IMR-90 (cell line): Measurements from ENCODE around the gene PLEKHA8. TPM values are rescaled to one million over a fixed set of nuclear protein-coding genes. Genes with fewer than 3 reads are reported as not detected.

Source experiments
- ATAC-seq: fragments of 200-7000 bp; cut with Tn5 transposase; 2 replicates; pipeline ENCODE4 v1.9.1; 2020; ENCODE audit warnings: low read depth, mild to moderate bottlenecking, moderate library complexity
- BruUV-seq: library from RNA; stranded (reverse); fragments of 400-500 nt; replicated peaks from 2 replicates; lab custom pipeline; 2021; lab: Mats Ljungman, UMichigan
- CTCF ChIA-PET: fragments of 300-600 bp; formaldehyde crosslinking; extraction: SDS; loops from one replicate; lab custom pipeline; 2021; ENCODE audit warnings: antibody characterized with exemption; lab: Yijun Ruan, JAX
- POLR2A ChIA-PET: fragments of 300-600 bp; sonication (Branson Sonifier 250); formaldehyde crosslinking; loops from one replicate; lab custom pipeline; 2022; ENCODE audit warnings: antibody characterized with exemption; ENCODE audit not compliant: unreplicated experiment; lab: Charles Lee
- DNase-seq: peaks from one replicate; pipeline ENCODE4 v3.0.0; 2013
- H2AFZ ChIP-seq: replicated peaks from 2 replicates; pipeline ENCODE3; 2013; ENCODE audit warnings: low read length, mild to moderate bottlenecking; ENCODE audit not compliant: poor library complexity
- H2AK5ac ChIP-seq: 2 replicates; pipeline ENCODE4 v1.6.1; 2013; ENCODE audit warnings: low read depth, low read length, inconsistent platforms
- H2AK9ac ChIP-seq: replicated peaks from 2 replicates; pipeline ENCODE3; 2013; ENCODE audit warnings: mild to moderate bottlenecking, low read depth, low read length, moderate library complexity; ENCODE audit not compliant: poor library complexity
- H2BK120ac ChIP-seq: 2 replicates; pipeline ENCODE4 v1.6.1; 2013; ENCODE audit warnings: low read depth, low read length, inconsistent platforms
- H2BK15ac ChIP-seq: 3 replicates; pipeline ENCODE4 v1.6.1; 2013; ENCODE audit warnings: low read depth, low read length, inconsistent platforms
- H2BK20ac ChIP-seq: 2 replicates; pipeline ENCODE4 v1.6.1; 2013; ENCODE audit warnings: low read depth, mild to moderate bottlenecking, inconsistent platforms, low read length, moderate library complexity
- H2BK5ac ChIP-seq: 2 replicates; pipeline ENCODE4 v1.6.1; 2013; ENCODE audit warnings: mild to moderate bottlenecking, low read depth, low read length, inconsistent platforms; ENCODE audit not compliant: poor library complexity, severe bottlenecking
- H3K14ac ChIP-seq: replicated peaks from 2 replicates; pipeline ENCODE4 v1.6.1; 2013; ENCODE audit warnings: low read depth, low read length, inconsistent platforms
- H3K18ac ChIP-seq: 2 replicates; pipeline ENCODE4 v1.6.1; 2013; ENCODE audit warnings: low read depth, low read length, control low read depth
- H3K23ac ChIP-seq: 2 replicates; pipeline ENCODE4 v1.6.1; 2013; ENCODE audit warnings: low read depth, low read length, inconsistent platforms
- H3K27ac ChIP-seq: 2 replicates; pipeline ENCODE4 v1.5.1; 2013; ENCODE audit warnings: mild to moderate bottlenecking, control low read depth, low read length; ENCODE audit not compliant: insufficient read depth
- H3K27me3 ChIP-seq: 2 replicates; pipeline ENCODE4 v1.6.1; 2013; ENCODE audit warnings: low read length; ENCODE audit not compliant: control insufficient read depth, insufficient read depth
- H3K36me3 ChIP-seq: 2 replicates; pipeline ENCODE4 v1.6.1; 2013; ENCODE audit warnings: low read length, mixed read lengths; ENCODE audit not compliant: control insufficient read depth, insufficient read depth
- H3K4ac ChIP-seq: 2 replicates; pipeline ENCODE4 v1.6.1; 2013; ENCODE audit warnings: low read depth, low read length, inconsistent platforms
- H3K4me1 ChIP-seq: 2 replicates; pipeline ENCODE4 v1.6.1; 2013; ENCODE audit warnings: low read length, mixed read lengths; ENCODE audit not compliant: control insufficient read depth, insufficient read depth
- H3K4me2 ChIP-seq: 2 replicates; pipeline ENCODE4 v1.6.1; 2013; ENCODE audit warnings: low read depth, mild to moderate bottlenecking, control low read depth, low read length, moderate library complexity
- H3K4me3 ChIP-seq: 2 replicates; pipeline ENCODE4 v1.5.1; 2013; ENCODE audit warnings: low read depth, mild to moderate bottlenecking, control low read depth, low read length, moderate library complexity; ENCODE audit not compliant: insufficient read depth
- H3K56ac ChIP-seq: 2 replicates; pipeline ENCODE4 v1.6.1; 2013; ENCODE audit warnings: low read length, inconsistent platforms; ENCODE audit not compliant: insufficient read depth; ENCODE audit errors: extremely low read depth
- H3K79me1 ChIP-seq, 2 experiments: 2 replicates each; pipeline ENCODE4 v1.6.1; 2013; ENCODE audit warnings: low read length in 2 of 2, inconsistent platforms in 1 of 2, low read depth in 1 of 2
- H3K9ac ChIP-seq: 2 replicates; pipeline ENCODE4 v1.6.1; 2013; ENCODE audit warnings: low read depth, low read length, control low read depth
- H3K9me1 ChIP-seq: 2 replicates; pipeline ENCODE4 v1.6.1; 2013; ENCODE audit warnings: low read length, inconsistent platforms; ENCODE audit not compliant: insufficient read depth
- H3K9me3 ChIP-seq: 2 replicates; pipeline ENCODE4 v1.6.1; 2013; ENCODE audit warnings: low read length; ENCODE audit not compliant: control insufficient read depth, insufficient read depth
- H4K20me1 ChIP-seq: 2 replicates; pipeline ENCODE4 v1.6.1; 2013; ENCODE audit warnings: low read length, inconsistent platforms; ENCODE audit not compliant: insufficient read depth
- H4K5ac ChIP-seq: 2 replicates; pipeline ENCODE4 v1.6.1; 2013; ENCODE audit warnings: mild to moderate bottlenecking, low read depth, low read length, control low read depth
- H4K8ac ChIP-seq, 2 experiments: 2 replicates each; pipeline ENCODE4 v1.6.1; 2013; ENCODE audit warnings: low read depth in 2 of 2, low read length in 2 of 2, control low read depth in 1 of 2, inconsistent platforms in 1 of 2
- H4K91ac ChIP-seq: 2 replicates; pipeline ENCODE4 v1.6.1; 2013; ENCODE audit warnings: low read depth, low read length, inconsistent platforms; ENCODE audit not compliant: insufficient read depth
- BHLHE40 ChIP-seq: fragments of 150-350 bp; IDR thresholded peaks from 2 replicates; pipeline ENCODE4 v1.6.1; 2016; ENCODE audit warnings: mild to moderate bottlenecking, low read depth, low read length
- CHD1 ChIP-seq: IDR thresholded peaks from 2 replicates; pipeline ENCODE4 v1.6.1; 2012; ENCODE audit warnings: low read depth, low read length, improper control_type of control experiment
- FOS ChIP-seq: fragments of 150-350 bp; IDR thresholded peaks from 2 replicates; pipeline ENCODE4 v1.6.1; 2016; ENCODE audit warnings: low read depth, low read length
- MAFK ChIP-seq: IDR thresholded peaks from 2 replicates; pipeline ENCODE4 v1.6.1; 2012; ENCODE audit warnings: low read depth, low read length, improper control_type of control experiment
- MAZ ChIP-seq: IDR thresholded peaks from 2 replicates; pipeline ENCODE4 v1.6.1; 2012; ENCODE audit warnings: low read depth, mild to moderate bottlenecking, low read length, improper control_type of control experiment, moderate library complexity, borderline replicate concordance
- MXI1 ChIP-seq: IDR thresholded peaks from 2 replicates; pipeline ENCODE4 v1.6.1; 2012; ENCODE audit warnings: low read depth, mild to moderate bottlenecking, low read length, moderate library complexity, borderline replicate concordance
- NFE2L2 ChIP-seq: fragments of 150-350 bp; IDR thresholded peaks from 2 replicates; pipeline ENCODE4 v1.6.1; 2016; ENCODE audit warnings: low read depth, mild to moderate bottlenecking, low read length
- POLR2A ChIP-seq: IDR thresholded peaks from 2 replicates; pipeline ENCODE4 v1.6.1; 2012; ENCODE audit warnings: mild to moderate bottlenecking, low read depth, low read length
- RAD21 ChIP-seq: IDR thresholded peaks from 2 replicates; pipeline ENCODE4 v1.6.1; 2012; ENCODE audit warnings: low read length, improper control_type of control experiment
- RCOR1 ChIP-seq: IDR thresholded peaks from 2 replicates; pipeline ENCODE4 v1.6.1; 2012; ENCODE audit warnings: mild to moderate bottlenecking, low read length, improper control_type of control experiment; ENCODE audit not compliant: insufficient replicate concordance
- RFX5 ChIP-seq: IDR thresholded peaks from 2 replicates; pipeline ENCODE4 v1.8.0; 2012; ENCODE audit warnings: low read depth, mild to moderate bottlenecking, low read length, moderate library complexity
- SMC3 ChIP-seq: fragments of 150-350 bp; IDR thresholded peaks from 2 replicates; pipeline ENCODE4 v1.6.1; 2016; ENCODE audit warnings: low read depth, mild to moderate bottlenecking, antibody characterized with exemption, low read length, moderate library complexity
- WGBS, 2 experiments: methylation state at CpG; one replicate each; pipeline versions ENCODE4 v1.1.5 to v1.1.7; 2013; ENCODE audit warnings: missing lambda C conversion rate in 2 of 2; ENCODE audit not compliant: insufficient read length in 1 of 2; ENCODE audit errors: extremely low coverage in 2 of 2; 5-methylcytosine and 5-hydroxymethylcytosine counted together
- dilution Hi-C: fragments of 300-500 bp; cut with HindIII; formaldehyde crosslinking; loops from one replicate; pipeline ENCODE4 v1.14.3; 2018; ENCODE audit warnings: low sequenced_read_pairs; ENCODE audit not compliant: unreplicated experiment
- in situ Hi-C: fragments of 300-500 bp; cut with MboI; formaldehyde crosslinking; loops from 3 replicates; pipeline ENCODE4 v1.14.3; 2019; ENCODE audit warnings: low sequenced_read_pairs, inconsistent platforms, mixed read lengths
- intact Hi-C: fragments of 100-400 bp; cut with micrococcal nuclease; formaldehyde crosslinking; loops from 2 replicates; pipeline ENCODE4 v1.10.0; 2022
- polyA plus RNA-seq, 3 experiments: library from polyadenylated mRNA; depleted of rRNA; stranded (reverse); fragments of >200 nt; gene quantifications; 2 replicates each; pipeline ENCODE4 v1.2.3, GENCODE V29; 2012; ENCODE audit warnings: low replicate concordance in 1 of 3
- total RNA-seq: library from RNA; depleted of rRNA; stranded (reverse); fragments of >200 nt; gene quantifications from 2 replicates; pipeline ENCODE4 v1.2.3, GENCODE V29; 2012
- TF ChIP-seq, protein P1 (sequence below): fragments of 150-350 bp; IDR thresholded peaks from 2 replicates; pipeline ENCODE4 v1.6.1; 2016; ENCODE audit warnings: low read depth, mild to moderate bottlenecking, low read length, moderate library complexity, borderline replicate concordance
- TF ChIP-seq, protein P2 (sequence below): conservative IDR thresholded peaks from 2 replicates; pipeline ENCODE4 v1.5.1; 2012; ENCODE audit warnings: mild to moderate bottlenecking, low read depth, low read length, improper control_type of control experiment
- TF ChIP-seq, protein P3 (sequence below): fragments of 150-350 bp; IDR thresholded peaks from 2 replicates; pipeline ENCODE4 v1.6.1; 2017; ENCODE audit warnings: mild to moderate bottlenecking, antibody characterized with exemption, low read length, low read depth

The PLEKHA8 gene
- total and polyA plus RNA-seq, 2 of the 4 experiments (the other 2 are of a cell fraction): 3.6 to 9.7 TPM

DNA sequence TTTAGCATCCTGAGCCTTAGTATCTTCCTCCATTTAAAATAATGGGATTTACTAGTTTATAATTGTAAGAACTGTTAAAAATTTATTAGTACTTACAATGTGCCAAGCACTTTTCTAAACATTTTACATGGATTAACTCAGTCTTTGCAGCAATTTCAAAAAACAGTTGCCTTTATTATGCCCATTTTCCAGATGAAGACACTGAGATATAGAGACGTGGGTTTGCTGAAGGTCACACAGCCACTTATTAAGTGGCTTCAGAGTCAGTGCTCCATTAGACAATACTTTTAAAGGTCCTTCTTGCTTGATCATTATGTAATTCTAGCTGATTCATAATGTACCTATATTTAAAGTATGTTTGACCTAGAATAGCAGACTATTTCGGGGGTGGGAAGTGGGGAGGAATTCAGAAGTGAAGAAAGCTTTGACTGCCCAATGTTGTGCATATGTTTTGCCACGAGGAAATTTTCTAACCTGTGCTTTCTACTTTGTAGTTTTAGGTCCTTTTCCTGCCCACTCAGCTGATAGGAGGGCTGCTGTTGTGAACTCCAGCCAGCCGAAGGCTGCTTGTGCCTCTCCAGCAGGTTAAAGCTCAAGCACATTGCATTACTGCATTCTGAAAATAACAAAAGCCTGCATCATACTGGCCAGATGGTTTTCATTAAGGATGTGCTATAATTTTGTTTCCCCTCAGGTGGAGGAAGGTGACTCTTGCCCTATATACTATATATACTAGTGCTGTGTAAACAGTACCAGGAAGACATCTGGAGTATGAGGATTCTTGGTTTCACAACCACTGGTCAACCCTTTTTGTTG is 4.3 kb downstream of the PLEKHA8 start:
- POLR2A ChIA-PET: no interaction called here
- Histone ChIP-seq H3K9ac (no peak overlapping the region), H3K23ac (no peak overlapping the region), H3K56ac (no peak overlapping the region), H3K4me2 (peak overlapping the region; percentile 55; the same call in 1 of the 2 replicates), H2AFZ (peak overlapping the region; percentile 14), H4K91ac (no peak overlapping the region), H3K4me1 (peaks cover 4% of the 10 kb centered on the region; the same call in 1 of the 2 replicates), H3K14ac (peak overlapping the region; percentile 19; the same call in 1 of the 2 replicates), H2BK5ac (peak overlapping the region; percentile 7), H2BK120ac (no peak overlapping the region), H3K4me3 (no peak overlapping the region), H3K36me3 (no peaks in the 10 kb centered on the region), H2BK20ac (no peak overlapping the region), H3K9me3 (no peaks in the 10 kb centered on the region), H3K27ac (no peak overlapping the region), H3K4ac (no peak overlapping the region), H4K5ac (no peak overlapping the region), H3K18ac (no peak overlapping the region), H2AK5ac (no peak overlapping the region), H3K9me1 (peaks cover 3% of the 10 kb centered on the region; the same call in 1 of the 2 replicates), H3K79me1 (peaks cover 9 to 63% of the 10 kb centered on the region in 2 experiments; a peak in 3 of 4 replicates), H2BK15ac (no peak overlapping the region), H4K8ac (no peak overlapping the region), H3K27me3 (no peaks in the 10 kb centered on the region), H4K20me1 (peaks cover 26% of the 10 kb centered on the region; the same call in 1 of the 2 replicates), H2AK9ac (no peak overlapping the region)
- dilution Hi-C loops (no loop called here), intact Hi-C loops (no loop called here), in situ Hi-C loops (no loop called here)
- peak; percentile 82 for DNase-seq
- BruUV-seq: no TSS peak
- 83% methylated on average over 2 of the region's 4 CpGs; no CpG with 5 or more reads in 1 of the 2 experiments for WGBS, 2 experiments
- no peak for ATAC-seq
- CTCF ChIA-PET: no interaction called here
- no peak for TF ChIP-seq MXI1
- TF ChIP-seq, protein P1, sequence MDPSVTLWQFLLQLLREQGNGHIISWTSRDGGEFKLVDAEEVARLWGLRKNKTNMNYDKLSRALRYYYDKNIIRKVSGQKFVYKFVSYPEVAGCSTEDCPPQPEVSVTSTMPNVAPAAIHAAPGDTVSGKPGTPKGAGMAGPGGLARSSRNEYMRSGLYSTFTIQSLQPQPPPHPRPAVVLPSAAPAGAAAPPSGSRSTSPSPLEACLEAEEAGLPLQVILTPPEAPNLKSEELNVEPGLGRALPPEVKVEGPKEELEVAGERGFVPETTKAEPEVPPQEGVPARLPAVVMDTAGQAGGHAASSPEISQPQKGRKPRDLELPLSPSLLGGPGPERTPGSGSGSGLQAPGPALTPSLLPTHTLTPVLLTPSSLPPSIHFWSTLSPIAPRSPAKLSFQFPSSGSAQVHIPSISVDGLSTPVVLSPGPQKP: no peak
- TF ChIP-seq RAD21: no peak
- TF ChIP-seq RFX5: no peak
- TF ChIP-seq, protein P2, sequence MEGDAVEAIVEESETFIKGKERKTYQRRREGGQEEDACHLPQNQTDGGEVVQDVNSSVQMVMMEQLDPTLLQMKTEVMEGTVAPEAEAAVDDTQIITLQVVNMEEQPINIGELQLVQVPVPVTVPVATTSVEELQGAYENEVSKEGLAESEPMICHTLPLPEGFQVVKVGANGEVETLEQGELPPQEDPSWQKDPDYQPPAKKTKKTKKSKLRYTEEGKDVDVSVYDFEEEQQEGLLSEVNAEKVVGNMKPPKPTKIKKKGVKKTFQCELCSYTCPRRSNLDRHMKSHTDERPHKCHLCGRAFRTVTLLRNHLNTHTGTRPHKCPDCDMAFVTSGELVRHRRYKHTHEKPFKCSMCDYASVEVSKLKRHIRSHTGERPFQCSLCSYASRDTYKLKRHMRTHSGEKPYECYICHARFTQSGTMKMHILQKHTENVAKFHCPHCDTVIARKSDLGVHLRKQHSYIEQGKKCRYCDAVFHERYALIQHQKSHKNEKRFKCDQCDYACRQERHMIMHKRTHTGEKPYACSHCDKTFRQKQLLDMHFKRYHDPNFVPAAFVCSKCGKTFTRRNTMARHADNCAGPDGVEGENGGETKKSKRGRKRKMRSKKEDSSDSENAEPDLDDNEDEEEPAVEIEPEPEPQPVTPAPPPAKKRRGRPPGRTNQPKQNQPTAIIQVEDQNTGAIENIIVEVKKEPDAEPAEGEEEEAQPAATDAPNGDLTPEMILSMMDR: no peak
- TF ChIP-seq BHLHE40: no peak
- no peak for TF ChIP-seq POLR2A
- TF ChIP-seq MAFK: no peak
- TF ChIP-seq NFE2L2: no peak
- no peak for TF ChIP-seq SMC3
- TF ChIP-seq, protein P3, sequence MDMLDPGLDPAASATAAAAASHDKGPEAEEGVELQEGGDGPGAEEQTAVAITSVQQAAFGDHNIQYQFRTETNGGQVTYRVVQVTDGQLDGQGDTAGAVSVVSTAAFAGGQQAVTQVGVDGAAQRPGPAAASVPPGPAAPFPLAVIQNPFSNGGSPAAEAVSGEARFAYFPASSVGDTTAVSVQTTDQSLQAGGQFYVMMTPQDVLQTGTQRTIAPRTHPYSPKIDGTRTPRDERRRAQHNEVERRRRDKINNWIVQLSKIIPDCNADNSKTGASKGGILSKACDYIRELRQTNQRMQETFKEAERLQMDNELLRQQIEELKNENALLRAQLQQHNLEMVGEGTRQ: no peak
- TF ChIP-seq RCOR1: no peak
- TF ChIP-seq FOS: no peak
- TF ChIP-seq CHD1: no peak
- TF ChIP-seq MAZ: no peak
